HG02642 (cell line): ENCODE data around the gene EML4.
A peak's percentile ranks its signal among the peaks of the same experiment; 100 is the strongest.

Source experiments
- ATAC-seq: cut with Tn5 transposase; IDR thresholded peaks from one replicate; pipeline ENCODE4 v1.9.1; 2021; ENCODE audit warnings: mild to moderate bottlenecking; ENCODE audit not compliant: unreplicated experiment, poor library complexity

The EML4 gene

GRCh38 chr2:42217914-42218313 lies 48.8 kb downstream of the EML4 start:
- no peak for ATAC-seq

- ATAC-seq, result no peak
Measured at GRCh38 chr2:42218712-42219111, 49.6 kb downstream of the EML4 start.

- no peak for ATAC-seq
Measured at GRCh38 chr2:42219160-42219559, 50.0 kb downstream of the EML4 start.

GRCh38 chr2:42220566-42220965 lies 51.4 kb downstream of the EML4 start:
- ATAC-seq, result no peak

- peak; percentile 12 for ATAC-seq
Measured at GRCh38 chr2:42223067-42223854, 54.1 kb downstream of the EML4 start.

- ATAC-seq, result peak; percentile 46
Measured at GRCh38 chr2:42223855-42224268, 54.7 kb downstream of the EML4 start.

GRCh38 chr2:42224422-42225067 lies 55.4 kb downstream of the EML4 start:
- ATAC-seq, result no peak

GRCh38 chr2:42225573-42225972 lies 56.4 kb downstream of the EML4 start:
- ATAC-seq, result no peak

GRCh38 chr2:42227491-42227890 lies 58.3 kb downstream of the EML4 start:
- ATAC-seq, result no peak

- no peak for ATAC-seq
Measured at GRCh38 chr2:42228101-42228500, 58.9 kb downstream of the EML4 start.

- no peak for ATAC-seq
Measured at GRCh38 chr2:42229949-42230348, 60.8 kb downstream of the EML4 start.

- no peak for ATAC-seq
Measured at GRCh38 chr2:42230891-42231290, 61.7 kb downstream of the EML4 start.

GRCh38 chr2:42232024-42232423 lies 62.9 kb downstream of the EML4 start:
- no peak for ATAC-seq

GRCh38 chr2:42233976-42234441 lies 64.9 kb downstream of the EML4 start:
- ATAC-seq, result no peak

- ATAC-seq, result no peak
Measured at GRCh38 chr2:42236911-42237310, 67.8 kb downstream of the EML4 start.

GRCh38 chr2:42238644-42239288 lies 69.6 kb downstream of the EML4 start:
- ATAC-seq, result peak; percentile 83

- ATAC-seq, result no peak
Measured at GRCh38 chr2:42239289-42239661, 70.1 kb downstream of the EML4 start.

- no peak for ATAC-seq
Measured at GRCh38 chr2:42239811-42240210, 70.7 kb downstream of the EML4 start.

GRCh38 chr2:42241517-42241916 lies 72.4 kb downstream of the EML4 start:
- ATAC-seq, result no peak

- ATAC-seq, result no peak
Measured at GRCh38 chr2:42243297-42243696, 74.1 kb downstream of the EML4 start.

- no peak for ATAC-seq
Measured at GRCh38 chr2:42244520-42244919, 75.4 kb downstream of the EML4 start.
